Loucy (cell line): ENCODE data around the gene TMEM82.

Experiments used
- H2AFZ ChIP-seq: fragments of 200-600 bp; sonication (generic); 2 replicates; pipeline ENCODE4 v1.6.0; 2016; ENCODE audit warnings: antibody characterized with exemption, mild to moderate bottlenecking, low read length, moderate library complexity
- H3F3A ChIP-seq: fragments of 200-600 bp; 2 replicates; pipeline ENCODE4 v1.6.0; 2016; ENCODE audit warnings: antibody characterized with exemption, low read depth, mild to moderate bottlenecking
- H3K27me3 ChIP-seq: fragments of 200-600 bp; sonication (generic); 2 replicates; pipeline ENCODE4 v1.6.1; 2014; ENCODE audit warnings: low read length, mild to moderate bottlenecking; ENCODE audit not compliant: insufficient read depth, poor library complexity, severe bottlenecking
- H3K36me3 ChIP-seq: fragments of 200-600 bp; sonication (generic); 2 replicates; pipeline ENCODE4 v1.6.1; 2016; ENCODE audit warnings: low read length; ENCODE audit not compliant: insufficient read depth
- H3K4me1 ChIP-seq: fragments of 200-600 bp; sonication (generic); 2 replicates; pipeline ENCODE4 v1.5.1; 2014; ENCODE audit warnings: low read length, mild to moderate bottlenecking; ENCODE audit not compliant: insufficient read depth, poor library complexity, severe bottlenecking
- H3K4me2 ChIP-seq: fragments of 200-600 bp; sonication (generic); 2 replicates; pipeline ENCODE4 v1.6.0; 2014; ENCODE audit warnings: antibody characterized with exemption, low read length, low read depth, mild to moderate bottlenecking; ENCODE audit not compliant: poor library complexity, severe bottlenecking
- H3K4me3 ChIP-seq: fragments of 200-600 bp; sonication (generic); 2 replicates; pipeline ENCODE4 v1.5.1; 2014; ENCODE audit warnings: low read length, mild to moderate bottlenecking, mixed read lengths; ENCODE audit not compliant: poor library complexity, severe bottlenecking
- H3K79me2 ChIP-seq: fragments of 200-600 bp; sonication (generic); 2 replicates; pipeline ENCODE4 v1.6.1; 2014; ENCODE audit warnings: low read length; ENCODE audit not compliant: insufficient read depth
- H3K9ac ChIP-seq: fragments of 200-600 bp; sonication (generic); 2 replicates; pipeline ENCODE4 v1.6.0; 2014; ENCODE audit warnings: mild to moderate bottlenecking, low read depth, low read length, moderate library complexity; ENCODE audit not compliant: poor library complexity, severe bottlenecking
- H3K9me2 ChIP-seq: fragments of 200-600 bp; sonication (generic); replicated peaks from 2 replicates; pipeline ENCODE4 v1.6.1; 2016; ENCODE audit warnings: low read depth, low read length, mixed read lengths
- H3K9me3 ChIP-seq: fragments of 200-600 bp; sonication (generic); 2 replicates; pipeline ENCODE4 v1.6.1; 2014; ENCODE audit warnings: mild to moderate bottlenecking, antibody characterized with exemption, low read length, low read depth; ENCODE audit not compliant: insufficient read depth
- H4K20me1 ChIP-seq: fragments of 200-600 bp; sonication (generic); 2 replicates; pipeline ENCODE4 v1.6.0; 2014; ENCODE audit warnings: antibody characterized with exemption, low read length, mild to moderate bottlenecking; ENCODE audit not compliant: insufficient read depth, poor library complexity, severe bottlenecking
- CTCF ChIP-seq: fragments of 200-600 bp; sonication (generic); conservative IDR thresholded peaks from 2 replicates; pipeline ENCODE4 v1.5.1; 2014; ENCODE audit warnings: mild to moderate bottlenecking, antibody characterized with exemption, low read length
- EZH2phosphoT487 ChIP-seq: fragments of 200-600 bp; IDR thresholded peaks from 2 replicates; pipeline ENCODE4 v1.6.1; 2018; ENCODE audit warnings: antibody characterized with exemption, mild to moderate bottlenecking, moderate library complexity, borderline replicate concordance

Gene TMEM82

GRCh38 chr1:15719381-15720120 lies 22.7 kb upstream of the TMEM82 start:
- Histone ChIP-seq H3K27me3 (no peaks in the 10 kb centered on the region), H3K9me2 (no peaks in the 10 kb centered on the region), H3K79me2 (no peaks in the 10 kb centered on the region), H3K36me3 (peaks cover 61% of the 10 kb centered on the region; the same call in 1 of the 2 replicates), H3K9ac (no peak overlapping the region), H2AFZ (no peak overlapping the region), H4K20me1 (no peaks in the 10 kb centered on the region), H3K4me1 (no peaks in the 10 kb centered on the region), H3K4me2 (no peak overlapping the region), H3K9me3 (no peaks in the 10 kb centered on the region), H3K4me3 (no peak overlapping the region), H3F3A (no peaks in the 10 kb centered on the region)
- TF ChIP-seq EZH2phosphoT487: no peak
- no peak for TF ChIP-seq CTCF

GRCh38 chr1:15720861-15721260 lies 21.4 kb upstream of the TMEM82 start:
- Histone ChIP-seq H3K27me3 (no peaks in the 10 kb centered on the region), H3F3A (no peaks in the 10 kb centered on the region), H3K36me3 (peaks cover 71% of the 10 kb centered on the region; the same call in 1 of the 2 replicates), H3K9me2 (no peaks in the 10 kb centered on the region), H3K9me3 (no peaks in the 10 kb centered on the region), H4K20me1 (no peaks in the 10 kb centered on the region), H3K4me2 (no peak overlapping the region), H2AFZ (no peak overlapping the region), H3K9ac (no peak overlapping the region), H3K4me3 (no peak overlapping the region), H3K4me1 (no peaks in the 10 kb centered on the region), H3K79me2 (no peaks in the 10 kb centered on the region)
- TF ChIP-seq CTCF: no peak
- TF ChIP-seq EZH2phosphoT487: no peak

GRCh38 chr1:15722411-15722810 lies 19.9 kb upstream of the TMEM82 start:
- no peak for TF ChIP-seq EZH2phosphoT487
- no peak for TF ChIP-seq CTCF
- H2AFZ ChIP-seq: no peak overlapping the region
- H3F3A ChIP-seq: no peaks in the 10 kb centered on the region
- H3K4me1 ChIP-seq: no peaks in the 10 kb centered on the region
- no peaks in the 10 kb centered on the region for H3K9me3 ChIP-seq
- peaks cover 72% of the 10 kb centered on the region; the same call in 1 of the 2 replicates for H3K36me3 ChIP-seq
- H3K4me2 ChIP-seq: no peak overlapping the region
- H3K27me3 ChIP-seq: no peaks in the 10 kb centered on the region
- H3K79me2 ChIP-seq: no peaks in the 10 kb centered on the region
- H3K9ac ChIP-seq: no peak overlapping the region
- H4K20me1 ChIP-seq: no peaks in the 10 kb centered on the region
- H3K4me3 ChIP-seq: no peak overlapping the region
- H3K9me2 ChIP-seq: no peaks in the 10 kb centered on the region
